Cardiac muscle cell (in vitro differentiated cells and primary cell): Measurements from ENCODE around the gene VEPH1. TPM values are rescaled to one million over a fixed set of nuclear protein-coding genes. Genes with fewer than 3 reads are reported as not detected.
A peak's percentile ranks its signal among the peaks of the same experiment; 100 is the strongest.
"Not testable (repeated sequence)": the region's sequence is repeated elsewhere in the genome, so short reads cannot be mapped to it uniquely, and the experiment has no call there.

Experiments used
- DNase-seq, 2 donors: peaks; one replicate each; pipeline versions ENCODE4 v3.0.0 to v3.0.0-alpha.2; 2010 to 2017; ENCODE audit warnings: low read depth in 1 of 2, low spot score in 1 of 2
- H3K27ac ChIP-seq: fragments of 200-600 bp; sonication (generic); 2 replicates; pipeline ENCODE4 v1.5.1; 2016
- H3K27me3 ChIP-seq: fragments of 200-600 bp; sonication (generic); 2 replicates; pipeline ENCODE4 v1.6.0; 2016; ENCODE audit warnings: control low read depth
- H3K36me3 ChIP-seq: fragments of 200-600 bp; sonication (generic); 2 replicates; pipeline ENCODE4 v1.5.1; 2016; ENCODE audit warnings: control low read depth
- H3K4me1 ChIP-seq: fragments of 200-600 bp; sonication (generic); 2 replicates; pipeline ENCODE4 v1.8.1; 2017; ENCODE audit warnings: low read depth, mild to moderate bottlenecking, mixed run types
- H3K4me3 ChIP-seq: fragments of 200-600 bp; sonication (generic); 2 replicates; pipeline ENCODE4 v1.5.1; 2016; ENCODE audit warnings: mild to moderate bottlenecking
- H3K9me3 ChIP-seq: fragments of 200-600 bp; sonication (generic); 2 replicates; pipeline ENCODE4 v1.5.1; 2017; ENCODE audit warnings: low read depth, mild to moderate bottlenecking, control low read depth
- polyA plus RNA-seq: library from polyadenylated mRNA; unstranded; fragments of >200 nt; fragmentation: Nextera tagmentation; extraction: Ambion mirVana; gene quantifications from 2 replicates; pipeline ENCODE4 v1.2.1, GENCODE V29; 2016
- total RNA-seq: library from RNA; depleted of rRNA; stranded (reverse); fragments of >200 nt; gene quantifications from 2 replicates; pipeline ENCODE4 v1.2.3, GENCODE V29; 2016
- TF ChIP-seq, protein P1 (sequence below): IDR thresholded peaks from 2 replicates; pipeline ENCODE4 v1.5.1; 2012; ENCODE audit warnings: low read depth, mild to moderate bottlenecking, low read length

VEPH1 gene
- total and polyA plus RNA-seq, 2 experiments from 2014 or later: 1.1 to 1.7 TPM

DNA sequence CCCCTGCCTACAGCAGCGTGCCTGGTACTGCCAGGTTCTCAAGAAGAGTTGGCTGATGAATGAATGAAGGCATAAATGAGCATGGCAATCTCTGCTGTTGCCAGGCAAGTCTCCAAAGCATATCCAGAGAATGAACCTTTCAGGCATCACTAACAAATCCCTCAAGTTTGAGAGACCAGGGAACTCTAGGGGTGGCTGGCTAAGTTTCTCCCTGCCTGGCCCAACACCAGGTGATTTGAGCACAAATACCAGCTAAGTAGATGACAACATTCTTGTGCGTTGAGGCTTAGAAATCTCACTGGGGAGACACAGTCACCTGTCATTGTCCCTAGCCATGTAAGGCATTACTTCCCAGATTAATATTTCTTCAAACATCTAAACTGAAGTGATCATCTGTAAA is 147.9 kb downstream of the VEPH1 start:
- Histone ChIP-seq H3K36me3 (no peaks in the 10 kb centered on the region), H3K27me3 (no peaks in the 10 kb centered on the region), H3K9me3 (no peaks in the 10 kb centered on the region), H3K4me1 (no peaks in the 10 kb centered on the region), H3K27ac (no peak overlapping the region), H3K4me3 (no peak overlapping the region)
- TF ChIP-seq, protein P1, sequence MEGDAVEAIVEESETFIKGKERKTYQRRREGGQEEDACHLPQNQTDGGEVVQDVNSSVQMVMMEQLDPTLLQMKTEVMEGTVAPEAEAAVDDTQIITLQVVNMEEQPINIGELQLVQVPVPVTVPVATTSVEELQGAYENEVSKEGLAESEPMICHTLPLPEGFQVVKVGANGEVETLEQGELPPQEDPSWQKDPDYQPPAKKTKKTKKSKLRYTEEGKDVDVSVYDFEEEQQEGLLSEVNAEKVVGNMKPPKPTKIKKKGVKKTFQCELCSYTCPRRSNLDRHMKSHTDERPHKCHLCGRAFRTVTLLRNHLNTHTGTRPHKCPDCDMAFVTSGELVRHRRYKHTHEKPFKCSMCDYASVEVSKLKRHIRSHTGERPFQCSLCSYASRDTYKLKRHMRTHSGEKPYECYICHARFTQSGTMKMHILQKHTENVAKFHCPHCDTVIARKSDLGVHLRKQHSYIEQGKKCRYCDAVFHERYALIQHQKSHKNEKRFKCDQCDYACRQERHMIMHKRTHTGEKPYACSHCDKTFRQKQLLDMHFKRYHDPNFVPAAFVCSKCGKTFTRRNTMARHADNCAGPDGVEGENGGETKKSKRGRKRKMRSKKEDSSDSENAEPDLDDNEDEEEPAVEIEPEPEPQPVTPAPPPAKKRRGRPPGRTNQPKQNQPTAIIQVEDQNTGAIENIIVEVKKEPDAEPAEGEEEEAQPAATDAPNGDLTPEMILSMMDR: no peak
- no peak for DNase-seq

DNA sequence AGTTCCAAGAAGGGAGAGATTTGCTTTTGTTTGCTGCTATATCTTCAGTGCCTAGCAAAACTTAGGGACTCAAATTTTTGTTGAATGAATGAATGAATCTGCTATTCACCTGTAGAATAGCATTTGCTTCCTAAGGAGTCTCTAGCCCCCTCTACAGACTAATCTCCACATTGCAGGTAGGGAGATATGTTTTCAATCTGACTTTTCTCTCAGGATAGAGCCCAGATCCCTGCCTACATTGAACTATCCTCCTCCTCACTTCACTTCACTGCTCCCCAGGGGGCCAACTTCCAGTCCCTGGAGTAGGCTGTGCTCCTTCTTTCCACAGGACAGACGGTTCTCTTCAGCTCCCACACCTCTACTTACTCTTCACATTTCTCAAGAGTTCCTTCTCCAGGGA is 148.5 kb downstream of the VEPH1 start:
- DNase-seq: peak; percentile 56 to 63
- Histone ChIP-seq H3K36me3 (no peaks in the 10 kb centered on the region), H3K4me3 (no peak overlapping the region), H3K9me3 (no peaks in the 10 kb centered on the region), H3K27me3 (no peaks in the 10 kb centered on the region), H3K27ac (no peak overlapping the region), H3K4me1 (no peaks in the 10 kb centered on the region)
- TF ChIP-seq, protein P1: peak; percentile 67

DNA sequence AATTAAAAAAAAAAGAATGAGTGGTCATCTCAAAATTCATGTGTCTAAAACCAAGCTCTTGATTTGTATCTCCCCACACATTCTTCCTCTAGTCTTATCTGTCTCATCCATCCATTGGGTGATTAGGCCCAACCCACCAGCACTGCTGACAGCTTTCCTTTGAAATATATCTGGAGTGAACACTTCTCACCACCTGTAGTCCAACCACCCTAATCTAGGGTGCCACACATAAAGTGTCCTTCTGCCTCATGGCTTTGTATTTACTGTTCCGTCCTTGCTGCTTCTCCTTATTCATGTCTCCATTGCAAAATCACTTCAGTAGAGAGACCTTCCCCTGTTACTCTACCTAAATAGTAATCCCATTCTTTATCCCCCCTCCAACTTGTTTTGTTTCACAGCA is 149.0 kb downstream of the VEPH1 start:
- DNase-seq: no peak
- H3K27me3 ChIP-seq: no peaks in the 10 kb centered on the region
- TF ChIP-seq, protein P1: no peak
- H3K36me3 ChIP-seq: no peaks in the 10 kb centered on the region
- H3K4me3 ChIP-seq: no peak overlapping the region
- H3K4me1 ChIP-seq: no peaks in the 10 kb centered on the region
- H3K9me3 ChIP-seq: no peaks in the 10 kb centered on the region
- H3K27ac ChIP-seq: no peak overlapping the region

DNA sequence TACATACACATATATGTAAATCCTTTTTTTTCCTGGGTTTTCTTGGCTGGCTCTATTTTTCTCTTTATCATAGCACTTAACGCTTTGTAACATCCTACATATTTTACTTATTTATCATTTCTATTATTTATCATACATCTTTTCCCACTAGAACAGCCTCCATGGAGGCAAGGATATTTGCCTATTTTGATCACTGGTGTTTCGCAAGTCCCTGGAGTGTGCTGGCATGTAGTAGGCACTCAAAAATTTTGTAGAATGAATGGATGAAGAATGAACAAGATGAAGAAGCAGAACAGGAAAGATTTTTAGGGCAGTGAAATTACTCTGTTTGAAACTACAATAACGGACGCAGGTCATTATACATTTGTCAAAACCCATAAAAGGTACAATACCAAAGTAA is 149.6 kb downstream of the VEPH1 start:
- Histone ChIP-seq H3K27me3 (no peaks in the 10 kb centered on the region), H3K4me1 (no peaks in the 10 kb centered on the region), H3K9me3 (no peaks in the 10 kb centered on the region), H3K36me3 (no peaks in the 10 kb centered on the region), H3K27ac (no peak overlapping the region), H3K4me3 (no peak overlapping the region)
- DNase-seq: no peak
- TF ChIP-seq, protein P1: no peak

DNA sequence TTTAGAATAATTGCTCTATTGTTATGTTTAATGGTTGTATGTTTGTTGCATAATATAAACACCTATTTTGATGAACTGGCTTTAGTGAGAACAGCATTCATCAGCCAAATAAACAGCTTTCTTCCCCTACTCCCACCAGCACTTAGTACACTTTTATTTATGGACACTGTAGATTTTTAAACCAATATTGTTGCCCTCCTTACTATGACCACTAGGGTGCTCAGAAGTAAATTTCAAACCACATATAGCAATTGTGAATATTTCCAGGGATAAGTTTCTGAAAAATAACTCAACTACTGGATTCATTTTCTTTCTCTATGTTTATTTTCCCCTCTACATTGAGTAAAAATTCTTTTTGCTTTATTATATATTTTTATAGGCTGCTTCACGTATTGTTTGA is 151.2 kb downstream of the VEPH1 start:
- Histone ChIP-seq H3K9me3 (no peaks in the 10 kb centered on the region), H3K36me3 (no peaks in the 10 kb centered on the region), H3K4me1 (no peaks in the 10 kb centered on the region), H3K27me3 (no peaks in the 10 kb centered on the region), H3K4me3 (no peak overlapping the region), H3K27ac (no peak overlapping the region)
- DNase-seq: no peak
- TF ChIP-seq, protein P1: peak; percentile 25

DNA sequence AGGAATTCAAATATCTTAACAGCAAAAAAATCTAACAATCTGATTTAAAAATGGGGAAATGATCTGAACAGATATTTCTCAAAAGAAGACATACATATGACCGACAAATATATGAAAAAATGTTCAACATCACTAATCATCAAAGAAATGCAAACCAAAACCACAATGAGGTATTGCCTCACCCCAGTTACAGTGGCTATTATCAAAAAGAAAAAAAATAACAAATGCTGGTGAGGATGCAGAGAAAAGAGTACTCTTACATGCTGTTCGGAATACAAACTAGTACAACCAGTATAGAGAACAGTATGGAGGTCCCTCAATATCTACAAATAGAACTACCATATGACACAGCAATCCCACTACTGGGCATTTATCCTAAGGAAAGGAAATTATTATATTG is 152.6 kb downstream of the VEPH1 start:
- DNase-seq: peak in 1 of 2 donors; percentile 42
- not testable (repeated sequence) for H3K4me1 ChIP-seq, H3K27ac ChIP-seq, H3K27me3 ChIP-seq, H3K9me3 ChIP-seq, H3K36me3 ChIP-seq, H3K4me3 ChIP-seq
